Myocyte (in vitro differentiated cells): ENCODE measurements around the gene CERS6. TPM values are rescaled to one million over a fixed set of nuclear protein-coding genes. Genes with fewer than 3 reads are reported as not detected.

Experiments used
- DNase-seq: peaks from one replicate; pipeline ENCODE4 v3.0.0-alpha.2; 2012; ENCODE audit warnings: low read depth
- total RNA-seq: library from RNA; depleted of rRNA; stranded (reverse); fragments of >200 nt; gene quantifications from 2 replicates; pipeline ENCODE4 v1.2.3, GENCODE V29; 2014

The CERS6 gene
- total RNA-seq, 1 donor from 2014 or later = 53.4 TPM

DNA sequence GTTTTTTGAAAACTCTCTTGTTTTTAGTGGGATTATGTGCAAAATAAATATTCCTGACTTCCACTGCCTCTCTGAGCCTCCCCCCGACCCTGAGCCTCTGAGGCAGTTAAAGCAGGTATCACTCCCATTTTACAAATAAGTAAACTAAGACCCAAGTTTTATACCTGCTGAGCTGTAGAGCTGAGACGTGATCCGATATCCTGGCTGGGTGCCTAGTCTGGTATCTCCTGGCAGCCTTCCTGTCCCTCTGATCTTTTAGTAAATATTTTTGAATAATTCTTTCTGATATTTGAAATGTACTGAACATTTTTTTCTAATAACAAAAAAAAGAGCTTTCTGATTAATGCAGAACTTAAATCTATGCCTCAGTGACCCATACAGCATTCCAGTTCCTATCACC is 238.1 kb downstream of the CERS6 start:
- DNase-seq = no peak

DNA sequence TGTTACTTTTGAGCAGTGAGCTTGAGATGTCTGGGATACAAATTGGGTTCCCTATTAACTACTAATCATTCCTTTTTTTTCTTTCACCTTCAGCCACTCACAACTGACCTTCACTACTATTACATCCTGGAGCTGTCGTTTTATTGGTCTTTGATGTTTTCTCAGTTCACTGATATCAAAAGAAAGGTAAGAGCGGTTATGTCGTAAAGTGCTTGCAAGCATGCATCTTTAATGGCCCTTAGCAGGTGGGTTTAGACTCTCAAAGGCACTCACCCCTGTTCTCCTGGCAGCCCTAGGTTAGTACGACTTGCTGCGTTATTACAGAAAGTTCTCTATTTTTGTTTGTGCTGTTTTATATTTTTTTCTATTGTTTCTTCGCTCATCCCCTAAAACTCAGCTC is 238.8 kb downstream of the CERS6 start:
- DNase-seq = no peak

DNA sequence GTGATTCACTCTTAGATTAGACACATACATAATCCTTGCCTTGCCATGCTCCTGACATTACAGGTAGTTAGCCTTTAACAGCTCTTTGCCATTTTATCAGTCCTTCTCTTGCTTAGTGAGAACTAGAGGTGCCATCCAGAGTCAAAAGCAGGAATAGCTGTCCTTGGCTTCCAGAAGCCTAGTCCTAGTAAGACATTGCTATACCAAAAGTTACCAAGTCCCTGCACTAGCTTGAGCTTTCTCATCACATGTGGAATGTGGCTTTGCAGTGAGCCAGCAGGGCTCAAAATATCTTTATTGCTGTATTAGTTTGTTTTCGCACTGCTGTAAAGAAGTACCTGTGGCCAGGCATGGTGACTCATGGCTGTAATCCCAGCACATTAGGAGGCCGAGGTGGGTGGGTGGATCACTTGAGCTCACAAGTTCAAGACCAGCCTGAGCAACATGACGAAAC is 241.6 kb downstream of the CERS6 start:
- DNase-seq = peak; percentile 30

DNA sequence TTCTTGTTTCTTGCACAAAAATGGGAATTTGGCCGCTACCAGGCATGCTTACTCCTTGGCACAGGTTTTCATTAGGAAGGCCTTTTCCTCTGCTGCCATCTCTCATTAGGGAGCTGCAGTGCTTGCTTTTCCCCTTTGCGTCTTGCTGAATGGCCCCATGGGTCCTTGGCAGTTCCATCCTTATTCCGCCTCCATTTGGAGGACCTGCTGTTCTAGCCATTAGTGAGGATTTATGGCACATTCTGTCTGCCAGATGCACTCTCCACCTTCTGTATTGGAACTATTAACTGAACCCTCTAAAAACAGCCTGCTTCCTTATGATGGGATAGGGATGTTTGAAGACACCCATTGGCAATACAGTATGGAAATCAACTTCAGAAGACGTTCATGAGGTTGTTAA is 242.9 kb downstream of the CERS6 start:
- DNase-seq = no peak

- DNase-seq = peak; percentile 85
Observed at GRCh38 chr2:168699844-168700417, 243.9 kb downstream of the CERS6 start.

GRCh38 chr2:168700615-168701245 is 244.7 kb downstream of the CERS6 start:
- DNase-seq = no peak

- no peak for DNase-seq
Observed at GRCh38 chr2:168702579-168702978, 246.5 kb downstream of the CERS6 start.

DNA sequence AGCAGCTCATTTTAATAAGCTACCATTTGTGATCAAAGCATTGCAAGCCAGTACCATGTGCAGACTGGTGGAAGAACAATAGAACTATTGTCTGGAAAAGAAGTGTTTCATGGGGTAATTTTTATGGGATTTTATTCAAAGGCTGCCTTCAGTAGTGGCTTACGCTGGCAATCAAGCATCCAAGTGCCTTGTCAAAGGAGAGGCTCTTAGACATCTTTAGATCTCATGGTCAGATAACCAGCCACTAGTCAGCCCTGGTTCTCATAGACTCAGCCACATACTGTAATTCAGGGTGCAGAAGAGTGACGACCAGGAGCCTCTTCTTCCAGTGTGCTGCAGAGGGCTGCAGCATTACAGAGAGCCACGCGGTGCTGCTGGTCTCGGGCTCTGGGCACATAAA is 247.9 kb downstream of the CERS6 start:
- no peak for DNase-seq

GRCh38 chr2:168705534-168706470 is 249.7 kb downstream of the CERS6 start:
- DNase-seq = peak; percentile 9

DNA sequence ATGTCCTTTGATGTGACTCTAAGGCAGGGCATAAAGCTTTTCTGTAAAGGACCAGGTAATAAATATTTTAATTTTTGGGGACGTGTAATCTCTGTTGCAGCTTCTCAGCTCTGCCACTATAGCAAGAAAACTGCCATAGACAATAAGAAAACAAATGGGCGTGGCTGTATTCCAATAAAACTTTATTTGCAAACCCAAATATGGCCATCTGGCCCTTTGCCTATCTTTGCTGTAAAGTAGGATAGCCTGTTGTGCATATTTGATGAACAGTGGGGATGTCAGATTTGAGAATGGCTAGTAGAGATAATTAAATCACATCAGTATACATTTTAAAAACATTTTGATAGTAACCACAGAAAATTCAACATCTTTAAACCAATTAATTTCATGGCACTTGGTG is 250.7 kb downstream of the CERS6 start:
- no peak for DNase-seq

GRCh38 chr2:168708080-168708479 is 252.0 kb downstream of the CERS6 start:
- no peak for DNase-seq

GRCh38 chr2:168710754-168711467 is 254.8 kb downstream of the CERS6 start:
- DNase-seq = no peak

GRCh38 chr2:168712053-168712452 is 256.0 kb downstream of the CERS6 start:
- no peak for DNase-seq

DNA sequence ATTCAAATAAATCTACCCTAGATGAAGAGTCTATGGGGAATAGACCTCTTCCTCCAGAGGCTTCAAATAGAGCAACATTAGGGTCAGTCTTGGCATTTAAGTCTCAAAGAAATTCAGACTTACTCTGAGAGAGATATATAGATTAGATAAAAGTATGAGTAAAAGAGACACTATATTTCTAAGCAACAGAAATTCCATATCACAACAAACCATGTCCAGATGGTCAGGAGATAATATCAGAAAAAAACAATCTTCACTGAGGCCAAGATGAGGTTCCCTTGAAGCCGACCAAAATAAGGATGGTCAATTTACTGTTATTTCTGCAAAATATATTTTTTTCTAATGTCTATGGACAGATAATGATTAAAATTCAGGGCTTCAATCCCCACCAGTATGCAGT is 257.3 kb downstream of the CERS6 start:
- DNase-seq = no peak

- DNase-seq = no peak
Observed at GRCh38 chr2:168715849-168716248, 259.8 kb downstream of the CERS6 start.

- no peak for DNase-seq
Observed at GRCh38 chr2:168716839-168717238, 260.8 kb downstream of the CERS6 start.

DNA sequence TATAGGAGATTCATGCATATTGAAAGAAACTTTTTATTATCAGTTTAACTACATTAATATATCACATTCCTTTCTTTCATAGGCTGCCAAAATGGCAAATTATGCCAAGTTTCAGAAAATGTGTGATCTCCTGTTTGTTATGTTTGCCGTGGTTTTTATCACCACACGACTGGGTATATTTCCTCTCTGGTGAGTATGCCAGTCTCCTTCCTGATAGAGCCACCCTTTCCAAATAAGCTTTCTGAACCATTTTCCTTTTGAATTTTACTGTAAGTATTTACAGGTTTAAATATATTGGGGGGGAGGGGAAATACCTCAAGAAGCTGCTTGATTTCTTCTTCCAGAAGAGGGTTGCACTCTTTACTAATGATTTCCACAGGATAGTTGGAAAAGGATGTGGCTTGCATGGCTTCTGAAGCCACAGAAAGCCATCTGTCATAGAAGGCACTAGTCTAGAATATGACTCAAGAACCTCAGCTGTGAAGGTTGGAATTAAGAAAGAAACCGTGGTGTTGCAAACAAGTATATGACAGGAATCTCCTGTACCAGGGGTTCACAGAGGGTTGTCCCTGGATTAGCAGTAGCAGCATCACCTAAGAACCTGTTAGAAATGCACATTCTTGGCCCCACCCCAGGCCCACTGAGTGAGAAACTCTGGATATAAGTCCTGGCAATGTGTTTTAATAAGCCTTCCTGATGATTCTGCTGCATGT is 261.9 kb downstream of the CERS6 start:
- peak; percentile 71 for DNase-seq

DNA sequence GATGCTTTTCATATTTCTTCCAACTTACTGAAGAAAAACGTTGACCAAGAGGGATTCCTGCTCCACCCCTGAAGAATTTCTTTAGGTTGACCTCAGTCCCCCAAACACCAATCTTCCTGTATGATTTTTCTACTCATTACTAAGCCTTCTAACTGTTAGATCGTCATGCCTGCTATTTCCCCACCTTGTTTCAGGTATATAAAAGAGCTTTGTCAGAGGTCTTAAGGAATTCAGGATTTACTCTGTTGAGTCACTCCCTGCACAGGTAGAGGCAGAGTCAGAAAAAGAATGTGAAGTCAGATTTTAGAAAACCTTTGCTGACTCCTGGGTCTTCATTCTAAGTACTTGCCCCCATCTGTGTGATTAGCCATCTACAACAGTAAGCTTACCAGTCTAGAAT is 262.6 kb downstream of the CERS6 start:
- no peak for DNase-seq

DNA sequence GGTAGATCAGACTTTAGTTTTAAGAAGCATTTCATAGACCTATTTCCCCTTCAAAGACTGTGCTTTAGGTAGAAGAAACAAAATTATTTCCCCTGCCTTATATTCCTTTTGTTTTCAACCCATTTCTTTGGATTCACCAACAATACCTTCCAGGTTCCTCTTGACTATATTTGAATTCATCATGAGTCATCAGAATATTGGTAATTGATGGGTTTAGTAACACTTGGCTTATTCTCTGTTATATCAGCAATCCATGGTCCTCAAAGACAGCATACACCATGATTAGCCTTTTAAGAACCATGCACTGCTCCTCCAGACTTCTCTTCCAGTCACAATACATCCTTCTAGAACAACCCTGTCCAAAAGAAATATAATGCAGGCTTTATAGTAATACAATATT is 263.4 kb downstream of the CERS6 start:
- no peak for DNase-seq

DNA sequence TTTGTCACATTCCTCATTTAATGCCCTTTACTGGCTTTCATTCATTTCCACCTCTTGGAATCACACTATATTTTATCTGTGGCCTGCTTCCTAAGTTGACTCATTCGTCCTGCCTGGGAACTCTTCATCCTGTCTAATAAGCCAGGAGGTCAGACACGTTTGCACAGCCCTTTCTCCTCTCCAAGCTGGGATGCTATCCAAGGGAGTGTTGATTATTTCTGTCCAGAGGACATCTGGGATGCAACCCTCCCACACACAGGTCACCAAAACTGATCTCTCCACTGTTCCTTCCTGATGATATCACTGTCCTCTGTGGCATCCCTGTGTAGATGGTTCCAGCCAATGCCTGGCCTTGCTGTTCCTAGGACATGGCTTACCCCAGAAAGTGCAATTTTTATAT is 266.5 kb downstream of the CERS6 start:
- DNase-seq = peak; percentile 85
